OCI-LY7 (cell line): ENCODE measurements around the gene CXCL11.

Experiments
- EZH2phosphoT487 ChIP-seq: fragments of 200-600 bp; sonication (generic); IDR thresholded peaks from 2 replicates; pipeline ENCODE4 v1.6.1; 2018; ENCODE audit warnings: low read depth, borderline replicate concordance, mild to moderate bottlenecking, mixed run types, antibody characterized with exemption, low read length, moderate library complexity, mixed read lengths
- TF ChIP-seq, protein P1 (sequence below): fragments of 200-600 bp; sonication (generic); conservative IDR thresholded peaks from 2 replicates; pipeline ENCODE4 v1.5.1; 2014; ENCODE audit warnings: mild to moderate bottlenecking, antibody characterized with exemption, low read length, moderate library complexity, mixed read lengths

DNA sequence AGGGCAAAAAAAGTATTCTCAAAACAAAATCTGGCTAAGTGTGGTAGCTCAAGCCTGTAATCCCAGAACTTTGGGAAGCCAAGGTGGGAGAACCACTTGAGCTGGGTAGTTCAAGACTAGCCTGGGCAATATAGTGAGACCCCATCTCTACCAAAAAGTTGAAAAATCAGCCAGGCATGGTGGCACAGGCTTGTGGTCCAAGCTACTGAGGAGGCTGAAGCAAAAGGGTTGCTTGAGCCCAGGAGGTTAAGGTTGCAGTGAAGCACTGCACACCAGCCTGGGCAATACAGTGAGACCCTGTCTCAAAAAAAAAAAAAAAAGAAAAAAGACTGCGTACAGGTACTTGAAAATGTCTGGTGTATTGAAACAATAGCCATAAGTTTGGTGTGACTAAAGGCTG is 43.4 kb downstream of the CXCL11 start:
- TF ChIP-seq, protein P1, sequence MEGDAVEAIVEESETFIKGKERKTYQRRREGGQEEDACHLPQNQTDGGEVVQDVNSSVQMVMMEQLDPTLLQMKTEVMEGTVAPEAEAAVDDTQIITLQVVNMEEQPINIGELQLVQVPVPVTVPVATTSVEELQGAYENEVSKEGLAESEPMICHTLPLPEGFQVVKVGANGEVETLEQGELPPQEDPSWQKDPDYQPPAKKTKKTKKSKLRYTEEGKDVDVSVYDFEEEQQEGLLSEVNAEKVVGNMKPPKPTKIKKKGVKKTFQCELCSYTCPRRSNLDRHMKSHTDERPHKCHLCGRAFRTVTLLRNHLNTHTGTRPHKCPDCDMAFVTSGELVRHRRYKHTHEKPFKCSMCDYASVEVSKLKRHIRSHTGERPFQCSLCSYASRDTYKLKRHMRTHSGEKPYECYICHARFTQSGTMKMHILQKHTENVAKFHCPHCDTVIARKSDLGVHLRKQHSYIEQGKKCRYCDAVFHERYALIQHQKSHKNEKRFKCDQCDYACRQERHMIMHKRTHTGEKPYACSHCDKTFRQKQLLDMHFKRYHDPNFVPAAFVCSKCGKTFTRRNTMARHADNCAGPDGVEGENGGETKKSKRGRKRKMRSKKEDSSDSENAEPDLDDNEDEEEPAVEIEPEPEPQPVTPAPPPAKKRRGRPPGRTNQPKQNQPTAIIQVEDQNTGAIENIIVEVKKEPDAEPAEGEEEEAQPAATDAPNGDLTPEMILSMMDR = no peak
- no peak for TF ChIP-seq EZH2phosphoT487
